Stomach (tissue), 4 donors: ENCODE results near the gene PSMA5.

Source experiments
- CTCF ChIP-seq, 7 experiments: fragments of 450-650 bp in 4 of 7; fragments of 200-600 bp in 3 of 7; sonication (generic) in 3 of 7; IDR thresholded peaks; one replicate each; pipeline ENCODE4 v1.5.1; 2016 to 2019; ENCODE audit warnings: antibody characterized with exemption in 7 of 7, control low read depth in 2 of 7, mild to moderate bottlenecking in 1 of 7
- EP300 ChIP-seq: sonication (generic); formaldehyde crosslinking; IDR thresholded peaks from one replicate; pipeline ENCODE4 v1.6.1; 2017; ENCODE audit warnings: antibody characterized with exemption
- POLR2A ChIP-seq, 4 donors: fragments of 450-650 bp; IDR thresholded peaks; one replicate each; pipeline ENCODE4 v1.6.1; 2016; ENCODE audit warnings: antibody characterized with exemption in 4 of 4, control low read depth in 2 of 4, mild to moderate bottlenecking in 1 of 4, moderate library complexity in 1 of 4
- POLR2AphosphoS5 ChIP-seq, 3 donors: sonication (generic); formaldehyde crosslinking; IDR thresholded peaks; one replicate each; pipeline ENCODE4 v1.6.1; 2016; ENCODE audit warnings: antibody characterized with exemption in 3 of 3

GRCh38 chr1:109391626-109392025 is 34.6 kb downstream of the PSMA5 start:
- no peak for TF ChIP-seq CTCF (IDR thresholded peaks at IDR 0.05)
- no peak for TF ChIP-seq POLR2A (IDR thresholded peaks at IDR 0.05)
- TF ChIP-seq EP300: no peak
- TF ChIP-seq POLR2AphosphoS5 (IDR thresholded peaks at IDR 0.05): no peak
